ENCODE measurements around the gene RAD51B. TPM values are rescaled to one million over a fixed set of nuclear protein-coding genes. Genes with fewer than 3 reads are reported as not detected.
A peak's percentile ranks its signal among the peaks of the same experiment; 100 is the strongest.
"Not testable (repeated sequence)": the region's sequence is repeated elsewhere in the genome, so short reads cannot be mapped to it uniquely, and the experiment has no call there.

Gene RAD51B
- total and polyA plus RNA-seq, 2 of the 13 experiments (the other 11 are each of a cell fraction or from before 2014, with no cell fraction given), result 7.0 to 9.5 TPM

GRCh38 chr14:68662826-68663225, 843.2 kb downstream of the RAD51B start:
- intact Hi-C loops (cut with micrococcal nuclease; ENCODE audit: unreplicated experiment); DNase-seq (ENCODE audit: low spot score); CTCF ChIA-PET (ENCODE audit: low intra/inter-chr PET ratio, low total read pairs): not testable (repeated sequence)

GRCh38 chr14:68663385-68664076, 844.0 kb downstream of the RAD51B start:
- POLR2A ChIA-PET, result no interaction called here
- no peaks in the 10 kb centered on the region for H4K20me1 ChIP-seq (ENCODE audit: insufficient read depth, low read length)
- H3K27ac ChIP-seq (ENCODE audit: extremely low read length, insufficient read depth, low read length), result no peak overlapping the region
- WGBS (ENCODE audit: low lambda C conversion rate), result 72% methylated on average over 9 of the region's 9 CpGs
- intact Hi-C loops (cut with micrococcal nuclease; ENCODE audit: unreplicated experiment), result no loop called here
- no peaks in the 10 kb centered on the region for H3K9me3 ChIP-seq (ENCODE audit: low read length)
- no TSS peak for BruUV-seq (replicated peaks)
- peaks cover 37% of the 10 kb centered on the region for H3K4me1 ChIP-seq (ENCODE audit: insufficient read depth, low read length)
- in situ Hi-C loops (cut with HindIII; ENCODE audit: extremely low pct_ligation_motif_present, low pct_unique_long_range_greater_than_20kb), result loop anchor here (25.0 kb wide), 1 partner anchor 726 kb away; no protein-coding TSS in a partner anchor
- no peak for ATAC-seq
- no peaks in the 10 kb centered on the region for H3K79me2 ChIP-seq (ENCODE audit: insufficient read depth, low read length)
- no peak for DNase-seq (ENCODE audit: low spot score)
- no peak overlapping the region for H2AFZ ChIP-seq (ENCODE audit: low read length)
- FAIRE-seq, result no peak
- H3K4me2 ChIP-seq (ENCODE audit: low read depth, low read length), result peak overlapping the region; percentile 21; the same call in 1 of the 2 replicates
- no peak overlapping the region for H3K4me3 ChIP-seq (replicated peaks in 1 of 3; ENCODE audit: insufficient read depth in 1 of 3, low read depth in 2 of 3, low read length in 3 of 3)
- no peaks in the 10 kb centered on the region for H3K36me3 ChIP-seq (replicated peaks in 1 of 2; ENCODE audit: control insufficient read depth in 1 of 2, insufficient read depth in 2 of 2, low read length in 2 of 2)
- CTCF ChIA-PET (ENCODE audit: low intra/inter-chr PET ratio, low total read pairs), result no interaction called here
- H3K27me3 ChIP-seq (ENCODE audit: control insufficient read depth in 1 of 2, insufficient read depth in 2 of 2, low read length in 2 of 2), result no peaks in the 10 kb centered on the region
- no peak overlapping the region for H3K9ac ChIP-seq (ENCODE audit: insufficient read depth, low read depth, low read length)
- no peak for TF ChIP-seq NRL (CRISPR knock-in tag; IDR thresholded peaks at IDR 0.05; ENCODE audit: borderline replicate concordance)
- TF ChIP-seq ZNF629 (CRISPR knock-in tag; conservative IDR thresholded peaks at IDR 0.05), result peak; percentile 45
- TF ChIP-seq ZBTB21 (CRISPR knock-in tag; IDR thresholded peaks at IDR 0.05), result no peak
- no peak for TF ChIP-seq WIZ (CRISPR knock-in tag; IDR thresholded peaks at IDR 0.05)
- no peak for TF ChIP-seq ZC3H4 (CRISPR knock-in tag; IDR thresholded peaks at IDR 0.05; ENCODE audit: borderline replicate concordance)
- TF ChIP-seq MZF1 (CRISPR knock-in tag; IDR thresholded peaks at IDR 0.05; ENCODE audit: borderline replicate concordance), result no peak
- no peak for TF ChIP-seq ZBTB8A (CRISPR knock-in tag; IDR thresholded peaks at IDR 0.05; ENCODE audit: borderline replicate concordance, low read depth)
- TF ChIP-seq KDM3A (CRISPR knock-in tag; IDR thresholded peaks at IDR 0.05; ENCODE audit: low read depth), result no peak

More at GRCh38 chr14:68662826-68663225, 843.2 kb downstream of the RAD51B start:
- H3K27ac ChIP-seq (ENCODE audit: extremely low read length, insufficient read depth, low read length); H3K79me2 ChIP-seq (ENCODE audit: insufficient read depth, low read length); H4K20me1 ChIP-seq (ENCODE audit: insufficient read depth, low read length); BruUV-seq (replicated peaks); ATAC-seq; H3K36me3 ChIP-seq (replicated peaks in 1 of 2; ENCODE audit: control insufficient read depth in 1 of 2, insufficient read depth in 2 of 2, low read length in 2 of 2); H3K27me3 ChIP-seq (ENCODE audit: control insufficient read depth in 1 of 2, insufficient read depth in 2 of 2, low read length in 2 of 2); POLR2A ChIA-PET; H3K4me2 ChIP-seq (ENCODE audit: low read depth, low read length); H3K4me3 ChIP-seq (replicated peaks in 1 of 3; ENCODE audit: insufficient read depth in 1 of 3, low read depth in 2 of 3, low read length in 3 of 3); H3K9me3 ChIP-seq (ENCODE audit: low read length); H3K9ac ChIP-seq (ENCODE audit: insufficient read depth, low read depth, low read length); H2AFZ ChIP-seq (ENCODE audit: low read length); FAIRE-seq: not testable (repeated sequence)
- H3K4me1 ChIP-seq (ENCODE audit: insufficient read depth, low read length), result peaks cover 37% of the 10 kb centered on the region
- in situ Hi-C loops (cut with HindIII; ENCODE audit: extremely low pct_ligation_motif_present, low pct_unique_long_range_greater_than_20kb), result loop anchor here (25.0 kb wide), 1 partner anchor 726 kb away; no protein-coding TSS in a partner anchor
- 86% methylated on average over 5 of the region's 6 CpGs for WGBS (ENCODE audit: low lambda C conversion rate)

Measured in HepG2 (cell line).